ENCODE data around the gene CAPZB. TPM values are rescaled to one million over a fixed set of nuclear protein-coding genes. Genes with fewer than 3 reads are reported as not detected.
A peak's percentile ranks its signal among the peaks of the same experiment; 100 is the strongest.

Gene CAPZB
- polyA plus RNA-seq, 1 experiment, result 276 TPM

DNA sequence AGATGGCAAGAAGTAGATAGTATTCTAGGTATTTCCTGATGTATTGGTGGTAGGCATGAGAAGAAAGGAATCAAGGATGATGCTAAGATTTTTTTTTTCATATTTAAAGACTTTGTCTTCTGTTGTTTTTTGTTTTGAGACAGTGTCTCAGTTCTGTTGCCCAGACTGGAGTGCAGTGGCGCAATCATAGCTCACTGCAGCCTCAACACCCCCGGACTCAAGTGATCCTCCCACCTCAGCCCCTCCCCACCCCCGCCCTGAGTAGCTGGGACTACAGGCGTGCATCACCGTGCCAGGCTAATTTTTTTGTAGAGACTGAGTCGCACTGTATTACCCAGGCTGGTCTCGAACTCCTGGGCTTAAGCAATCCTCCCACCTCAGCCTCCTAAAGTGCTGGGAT lies 2.8 kb upstream of the CAPZB start:
- ChIA-PET CTCF (interaction anchor here (0.9 to 3.4 kb wide), 19 partner anchors 8 to 166 kb away, joined by 3 to 25 read pairs (median 4); no protein-coding TSS in a partner anchor), POLR2A (no interaction called here)
- TF ChIP-seq, protein P1, sequence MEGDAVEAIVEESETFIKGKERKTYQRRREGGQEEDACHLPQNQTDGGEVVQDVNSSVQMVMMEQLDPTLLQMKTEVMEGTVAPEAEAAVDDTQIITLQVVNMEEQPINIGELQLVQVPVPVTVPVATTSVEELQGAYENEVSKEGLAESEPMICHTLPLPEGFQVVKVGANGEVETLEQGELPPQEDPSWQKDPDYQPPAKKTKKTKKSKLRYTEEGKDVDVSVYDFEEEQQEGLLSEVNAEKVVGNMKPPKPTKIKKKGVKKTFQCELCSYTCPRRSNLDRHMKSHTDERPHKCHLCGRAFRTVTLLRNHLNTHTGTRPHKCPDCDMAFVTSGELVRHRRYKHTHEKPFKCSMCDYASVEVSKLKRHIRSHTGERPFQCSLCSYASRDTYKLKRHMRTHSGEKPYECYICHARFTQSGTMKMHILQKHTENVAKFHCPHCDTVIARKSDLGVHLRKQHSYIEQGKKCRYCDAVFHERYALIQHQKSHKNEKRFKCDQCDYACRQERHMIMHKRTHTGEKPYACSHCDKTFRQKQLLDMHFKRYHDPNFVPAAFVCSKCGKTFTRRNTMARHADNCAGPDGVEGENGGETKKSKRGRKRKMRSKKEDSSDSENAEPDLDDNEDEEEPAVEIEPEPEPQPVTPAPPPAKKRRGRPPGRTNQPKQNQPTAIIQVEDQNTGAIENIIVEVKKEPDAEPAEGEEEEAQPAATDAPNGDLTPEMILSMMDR (IDR thresholded peaks at IDR 0.05; ENCODE audit: insufficient read depth, low read depth, low read length), result no peak
- H3K27me3 ChIP-seq (ENCODE audit: control insufficient read depth, insufficient read depth, low read length), result peaks cover 2% of the 10 kb centered on the region; the same call in 1 of the 2 replicates
- no peak for DNase-seq (ENCODE audit: low read depth)
- no peak overlapping the region for H3K4me3 ChIP-seq (ENCODE audit: low read depth, low read length)
- peaks cover 3% of the 10 kb centered on the region; the same call in 1 of the 2 replicates for H3K36me3 ChIP-seq (ENCODE audit: control insufficient read depth, insufficient read depth, low read length)

GRCh38 chr1:19484798-19485361 lies 459 bp downstream of the CAPZB start:
- TF ChIP-seq, protein P1 (IDR thresholded peaks at IDR 0.05; ENCODE audit: insufficient read depth, low read depth, low read length), result no peak
- H3K4me3 ChIP-seq (ENCODE audit: low read depth, low read length), result peak overlapping the region; percentile 99
- no peaks in the 10 kb centered on the region for H3K27me3 ChIP-seq (ENCODE audit: control insufficient read depth, insufficient read depth, low read length)
- no peak for DNase-seq (ENCODE audit: low read depth)
- ChIA-PET POLR2A (interaction anchor here (0.5 kb wide), 1 partner anchor 196 kb away, joined by 3 read pairs; no protein-coding TSS in a partner anchor), CTCF (interaction anchor here (0.7 to 3.4 kb wide), 3 partner anchors 16 to 156 kb away, joined by 3 to 14 read pairs (median 3); no protein-coding TSS in a partner anchor)
- peaks cover 3% of the 10 kb centered on the region; the same call in 1 of the 2 replicates for H3K36me3 ChIP-seq (ENCODE audit: control insufficient read depth, insufficient read depth, low read length)

- no peak for DNase-seq (ENCODE audit: low read depth)
- Histone ChIP-seq H3K4me3 (ENCODE audit: low read depth, low read length) (peak overlapping the region; percentile 99), H3K36me3 (ENCODE audit: control insufficient read depth, insufficient read depth, low read length) (peaks cover 3% of the 10 kb centered on the region; the same call in 1 of the 2 replicates), H3K27me3 (ENCODE audit: control insufficient read depth, insufficient read depth, low read length) (no peaks in the 10 kb centered on the region)
- TF ChIP-seq, protein P1 (IDR thresholded peaks at IDR 0.05; ENCODE audit: insufficient read depth, low read depth, low read length), result no peak
- CTCF ChIA-PET, result no interaction called here
- POLR2A ChIA-PET, result no interaction called here
Measured at GRCh38 chr1:19484338-19484797, 971 bp downstream of the CAPZB start.

DNA sequence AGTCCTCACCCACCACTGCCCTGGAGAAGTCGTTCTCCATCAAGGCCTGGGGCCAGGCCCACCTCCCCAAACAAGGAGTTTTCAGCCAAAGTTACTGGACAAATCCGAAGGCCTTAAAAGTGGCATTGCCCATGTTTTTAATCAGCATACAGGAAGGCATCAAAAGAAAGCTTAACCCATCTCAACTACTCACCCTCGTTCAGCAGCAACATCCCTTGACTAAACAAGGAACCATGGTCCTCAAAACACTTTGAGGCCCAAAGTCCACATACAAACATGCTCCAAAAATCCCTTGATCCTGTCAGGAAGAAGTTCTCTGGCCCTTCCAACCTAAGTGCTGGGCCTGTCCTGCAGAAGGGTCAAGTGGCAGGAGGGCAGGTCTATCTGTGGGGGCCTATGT lies 1.6 kb downstream of the CAPZB start:
- ChIA-PET POLR2A (no interaction called here), CTCF (interaction anchor here (1.1 to 1.3 kb wide), 2 partner anchors 109 to 170 kb away, joined by 3 read pairs; no protein-coding TSS in a partner anchor)
- DNase-seq (ENCODE audit: low read depth), result no peak
- H3K4me3 ChIP-seq (ENCODE audit: low read depth, low read length), result peak overlapping the region; percentile 99
- TF ChIP-seq, protein P1 (IDR thresholded peaks at IDR 0.05; ENCODE audit: insufficient read depth, low read depth, low read length), result no peak
- no peaks in the 10 kb centered on the region for H3K27me3 ChIP-seq (ENCODE audit: control insufficient read depth, insufficient read depth, low read length)
- peaks cover 3% of the 10 kb centered on the region; the same call in 1 of the 2 replicates for H3K36me3 ChIP-seq (ENCODE audit: control insufficient read depth, insufficient read depth, low read length)

DNA sequence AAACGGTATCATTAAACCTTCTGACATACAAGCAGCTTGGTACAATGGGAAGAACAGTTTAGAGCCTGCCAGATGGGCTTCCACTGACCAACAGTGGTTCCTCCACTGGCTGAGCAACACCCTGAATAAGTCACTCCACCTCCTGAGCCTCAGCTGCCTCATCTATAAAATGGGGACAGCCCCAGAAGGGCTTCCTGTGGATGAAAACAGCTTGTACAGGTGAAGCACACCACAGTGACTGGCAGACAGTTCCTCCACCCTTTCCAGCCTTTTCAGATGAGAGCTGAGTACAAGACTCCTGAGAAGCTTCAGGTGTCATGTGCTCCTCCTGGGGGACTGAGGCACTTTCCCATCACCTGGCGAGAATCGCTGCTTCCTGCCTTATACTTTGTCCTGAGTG lies 2.1 kb downstream of the CAPZB start:
- H3K36me3 ChIP-seq (ENCODE audit: control insufficient read depth, insufficient read depth, low read length), result peaks cover 5% of the 10 kb centered on the region; the same call in 1 of the 2 replicates
- TF ChIP-seq, protein P1 (IDR thresholded peaks at IDR 0.05; ENCODE audit: insufficient read depth, low read depth, low read length), result no peak
- ChIA-PET CTCF (interaction anchor here (1.1 to 1.3 kb wide), 2 partner anchors 109 to 171 kb away, joined by 3 read pairs; no protein-coding TSS in a partner anchor), POLR2A (no interaction called here)
- DNase-seq (ENCODE audit: low read depth), result no peak
- peak overlapping the region; percentile 99; the same call in 1 of the 2 replicates for H3K4me3 ChIP-seq (ENCODE audit: low read depth, low read length)
- H3K27me3 ChIP-seq (ENCODE audit: control insufficient read depth, insufficient read depth, low read length), result no peaks in the 10 kb centered on the region
